Psoas muscle (tissue), 8 donors: ENCODE results near the gene CCNI2. TPM values are rescaled to one million over a fixed set of nuclear protein-coding genes. Genes with fewer than 3 reads are reported as not detected.
"Not testable (repeated sequence)": the region's sequence is repeated elsewhere in the genome, so short reads cannot be mapped to it uniquely, and the experiment has no call there.

Experiments
- ATAC-seq, 4 donors: fragments of 200-7000 bp; cut with Tn5 transposase; one replicate each; pipeline ENCODE4 v1.9.1; 2020; ENCODE audit warnings: moderate library complexity in 3 of 4, mild to moderate bottlenecking in 2 of 4
- DNase-seq, 2 donors: peaks; one replicate each; pipeline ENCODE4 v3.0.0-alpha.2; 2020
- H3K27ac ChIP-seq: fragments of 200-600 bp; one replicate; pipeline ENCODE4 v1.8.0; 2022
- H3K27me3 ChIP-seq, 3 donors: fragments of 200-600 bp in 1 of 3; one replicate each; pipeline versions ENCODE4 v1.6.1 to v1.8.0; 2013 to 2022; ENCODE audit warnings: low read length in 2 of 3, mild to moderate bottlenecking in 2 of 3, moderate library complexity in 1 of 3; ENCODE audit not compliant: insufficient read depth in 3 of 3
- H3K36me3 ChIP-seq, 2 donors: fragments of 200-600 bp in 1 of 2; one replicate each; pipeline versions ENCODE4 v1.6.1 to v1.8.0; 2013 to 2022; ENCODE audit warnings: low read depth in 1 of 2, mild to moderate bottlenecking in 1 of 2, moderate library complexity in 1 of 2; ENCODE audit not compliant: insufficient read depth in 1 of 2
- H3K4me1 ChIP-seq: fragments of 200-600 bp; one replicate; pipeline ENCODE4 v1.8.0; 2022
- H3K4me3 ChIP-seq: fragments of 200-600 bp; one replicate; pipeline ENCODE4 v1.8.0; 2022; ENCODE audit warnings: mild to moderate bottlenecking
- H3K9me3 ChIP-seq: fragments of 200-600 bp; one replicate; pipeline ENCODE4 v1.8.0; 2022
- CTCF ChIP-seq: fragments of 200-600 bp; IDR thresholded peaks from one replicate; pipeline ENCODE4 v1.8.0; 2022; ENCODE audit warnings: antibody characterized with exemption
- WGBS, 3 donors: extraction: QIAGEN DNeasy Blood & Tissue Kit; methylation state at CpG; one replicate each; pipeline versions ENCODE4 v1.1.6 to v1.1.7; 2013; 5-methylcytosine and 5-hydroxymethylcytosine counted together
- intact Hi-C, 2 donors: fragments of 100-400 bp; cut with DNase I; formaldehyde crosslinking; loops; one replicate each; pipeline versions ENCODE4 v1.11.0 to v1.14.2; 2022
- polyA plus RNA-seq, 3 donors: library from polyadenylated mRNA; stranded (reverse); fragments of 200-250 nt; gene quantifications; one replicate each; pipeline ENCODE4 v1.2.3, GENCODE V29; 2013
- total RNA-seq, 4 donors: library from RNA; stranded (reverse); fragmentation: NEBNext Ultra II Directional in 2 of 4; extraction: Animal tissue kit (Norgen Biotek cat#: 25700) in 2 of 4; gene quantifications; one replicate each; pipeline versions ENCODE4 v1.2.1 to v1.2.4, GENCODE V29; 2021 to 2023
- donor health status: healthy with polysubstance abuse.
- donor health status: DM: no; HTN: no; CAD: no; lungs with moderate emphysema.
- donor health status: Bipolar disorder and iron deficiency.
- donor health status: healthy.
- donor health status: DM: yes; HTN: yes; CAD: no.
- donor health status: DM: no; HTN: no; CAD: no.
- donor health status: DM: no; HTN: no; CAD: no.
- donor health status: DM: yes; HTN: yes; CAD: no.

The CCNI2 gene
- total and polyA plus RNA-seq, 7 donors = not detected

DNA sequence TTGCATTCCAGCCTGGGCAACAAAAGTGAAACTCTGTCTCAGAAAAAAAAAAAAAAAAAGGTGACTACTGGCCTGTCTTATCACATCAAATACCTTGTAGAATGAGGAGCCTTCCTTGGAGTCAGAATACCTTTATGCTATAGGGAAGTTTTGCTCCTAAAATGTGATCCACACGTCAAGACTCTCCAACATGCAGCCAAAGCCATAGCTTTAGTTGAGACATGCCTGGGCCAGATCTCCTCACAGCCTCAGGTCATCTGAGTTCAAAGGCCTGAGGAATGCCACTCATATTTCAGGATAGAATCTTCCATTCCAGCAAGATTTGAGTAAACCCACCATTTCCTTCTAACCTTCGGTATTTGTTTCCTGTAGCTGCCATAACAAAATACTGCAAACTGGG, 52.2 kb downstream of the CCNI2 start:
- Histone ChIP-seq H3K36me3 (no peaks in the 10 kb centered on the region), H3K27ac (no peak overlapping the region), H3K27me3 (peaks cover 0 to 4% (median 0%) of the 10 kb centered on the region in 3 donors), H3K4me1 (no peaks in the 10 kb centered on the region), H3K9me3 (no peaks in the 10 kb centered on the region), H3K4me3 (no peak overlapping the region)
- intact Hi-C loops = no loop called here
- DNase-seq = no peak
- 77 to 83% (median 79%) methylated on average over 2 of the region's 2 CpGs for WGBS, 3 donors
- no peak for ATAC-seq
- TF ChIP-seq CTCF = no peak

DNA sequence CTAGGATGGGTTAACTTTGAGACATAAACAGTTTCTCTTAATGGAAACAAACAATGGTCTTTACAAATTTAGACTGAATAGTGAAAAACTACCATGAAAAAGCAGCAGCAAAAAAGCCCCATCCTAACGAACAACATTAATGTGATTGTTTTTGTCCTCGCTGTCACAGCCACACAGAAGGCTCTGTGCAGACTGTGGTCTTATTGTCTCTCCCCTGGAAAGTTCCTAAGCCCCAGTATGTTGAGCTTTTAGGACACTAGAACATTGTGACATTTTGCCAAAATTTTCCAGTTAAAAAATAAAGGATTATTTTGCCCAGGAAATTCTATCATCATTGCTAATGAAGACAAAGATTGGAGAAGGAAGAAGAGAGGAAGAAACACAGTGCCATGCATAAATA, 53.3 kb downstream of the CCNI2 start:
- no peak for TF ChIP-seq CTCF
- DNase-seq = no peak
- Histone ChIP-seq H3K36me3 (no peaks in the 10 kb centered on the region), H3K4me3 (no peak overlapping the region), H3K9me3 (no peaks in the 10 kb centered on the region), H3K4me1 (no peaks in the 10 kb centered on the region), H3K27me3 (peaks cover 0 to 4% (median 0%) of the 10 kb centered on the region in 3 donors), H3K27ac (no peak overlapping the region)
- no peak for ATAC-seq
- 56 to 83% (median 62%) methylated on average over 2 of the region's 2 CpGs for WGBS, 3 donors
- intact Hi-C loops = no loop called here

DNA sequence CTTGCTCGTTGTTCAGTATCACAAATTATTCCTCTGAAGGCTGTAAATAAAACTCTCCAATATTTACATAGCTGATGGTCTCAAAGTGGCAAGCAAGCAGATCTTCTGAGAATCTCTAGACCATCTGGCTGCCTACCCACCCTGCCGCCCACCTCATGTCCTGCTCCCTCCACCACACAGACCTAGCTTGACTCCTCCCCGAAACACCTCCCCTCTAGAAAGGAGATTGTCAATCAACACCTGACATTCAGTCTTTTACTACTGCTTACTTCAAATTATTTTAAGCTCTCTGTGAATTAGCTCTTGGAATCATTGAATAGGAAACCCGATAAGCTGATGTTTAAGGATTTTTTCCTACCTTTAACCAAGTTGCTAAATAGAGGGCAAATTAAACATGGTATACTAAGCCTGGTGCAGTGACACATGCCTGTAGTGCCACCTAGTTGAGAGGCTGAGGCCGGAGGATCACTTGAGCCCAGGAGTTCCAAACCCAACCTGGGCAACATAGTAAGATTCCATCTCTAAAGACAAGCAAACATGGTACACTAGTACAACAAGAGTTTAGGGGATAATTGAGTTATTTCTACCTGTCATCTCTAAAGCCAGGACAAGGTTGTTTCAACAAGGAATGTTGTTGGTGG, 54.9 kb downstream of the CCNI2 start:
- H3K27me3 ChIP-seq = peaks cover 0 to 5% (median 0%) of the 10 kb centered on the region in 3 donors
- ATAC-seq = no peak
- no peaks in the 10 kb centered on the region for H3K4me1 ChIP-seq
- DNase-seq = no peak
- intact Hi-C loops = no loop called here
- 85 to 89% (median 86%) methylated on average over 5 of the region's 5 CpGs for WGBS, 3 donors
- no peak for TF ChIP-seq CTCF
- H3K4me3 ChIP-seq = no peak overlapping the region
- no peak overlapping the region for H3K27ac ChIP-seq
- no peaks in the 10 kb centered on the region for H3K9me3 ChIP-seq
- H3K36me3 ChIP-seq = no peaks in the 10 kb centered on the region

DNA sequence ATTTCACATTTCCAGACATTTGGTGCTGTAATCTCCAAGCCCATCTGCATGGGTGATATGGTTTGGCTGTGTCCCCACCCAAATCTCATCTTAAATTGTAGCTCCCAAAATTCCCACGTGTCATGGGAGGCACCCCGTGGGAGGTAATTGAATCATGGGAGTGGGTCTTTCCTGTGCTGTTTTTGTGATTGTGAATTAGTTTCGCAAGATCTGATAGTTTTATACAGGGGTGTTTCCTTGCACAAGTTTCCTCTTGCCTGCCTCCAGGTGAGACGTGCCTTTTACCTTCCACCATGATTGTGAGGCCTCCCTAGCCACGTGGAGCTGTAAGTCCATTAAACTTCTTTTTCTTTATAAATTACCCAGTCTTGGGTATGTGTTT, 55.5 kb downstream of the CCNI2 start:
- WGBS, 3 donors = 78 to 88% (median 80%) methylated on average over 5 of the region's 5 CpGs
- H3K4me3 ChIP-seq, H3K27ac ChIP-seq, H3K27me3 ChIP-seq, H3K9me3 ChIP-seq, H3K4me1 ChIP-seq, ATAC-seq, intact Hi-C loops, DNase-seq, H3K36me3 ChIP-seq: not testable (repeated sequence)

Other genes with a start within 250 kb of the CCNI2 start
- not detected for gene IL5, start 203.9 kb upstream of the CCNI2 start, total RNA-seq
- not detected for gene IL5, start 203.9 kb upstream of the CCNI2 start, polyA plus RNA-seq
- gene RAD50, start 190.4 kb upstream of the CCNI2 start, total RNA-seq = 10 to 100 TPM; 28.5 to 35.9 (median 30.1) TPM
- gene RAD50, start 190.4 kb upstream of the CCNI2 start, polyA plus RNA-seq = 10 to 100 TPM in 1 of 3 donors, 1 to 10 TPM in 2; 6.8 to 22.1 (median 9.9) TPM
- gene IL13, start 89.3 kb upstream of the CCNI2 start, total RNA-seq = not detected
- gene IL13, start 89.3 kb upstream of the CCNI2 start, polyA plus RNA-seq = not detected
- not detected for gene IL4, start 73.4 kb upstream of the CCNI2 start, total RNA-seq
- gene IL4, start 73.4 kb upstream of the CCNI2 start, polyA plus RNA-seq = not detected
- 1 to 10 TPM; 3.6 to 5.8 (median 4.8) TPM for gene KIF3A, start 9.9 kb upstream of the CCNI2 start, total RNA-seq
- gene KIF3A, start 9.9 kb upstream of the CCNI2 start, polyA plus RNA-seq = 1 to 10 TPM; 2.5 to 8.0 (median 2.9) TPM
- 10 to 100 TPM in 1 of 4 donors, 1 to 10 TPM in 3; 9.2 to 13.1 (median 9.6) TPM for gene SEPTIN8, start 29.8 kb downstream of the CCNI2 start, total RNA-seq
- gene SEPTIN8, start 29.8 kb downstream of the CCNI2 start, polyA plus RNA-seq = 1 to 10 TPM; 3.8 to 5.7 (median 4.4) TPM
- gene SOWAHA, start 65.9 kb downstream of the CCNI2 start, total RNA-seq = not detected
- under 1 TPM in 2 of 3 donors, not detected in 1; 0.01 to 0.06 TPM for gene SOWAHA, start 65.9 kb downstream of the CCNI2 start, polyA plus RNA-seq
- gene SHROOM1, start 83.2 kb downstream of the CCNI2 start, total RNA-seq = 1 to 10 TPM; 1.5 to 2.3 (median 1.9) TPM
- gene SHROOM1, start 83.2 kb downstream of the CCNI2 start, polyA plus RNA-seq = 1 to 10 TPM in 2 of 3 donors, under 1 TPM in 1; 0.66 to 1.5 (median 1.1) TPM
- 1 to 10 TPM in 1 of 4 donors, under 1 TPM in 3; 0.57 to 1.2 (median 0.78) TPM for gene GDF9, start 119.0 kb downstream of the CCNI2 start, total RNA-seq
- gene GDF9, start 119.0 kb downstream of the CCNI2 start, polyA plus RNA-seq = 1 to 10 TPM in 1 of 3 donors, under 1 TPM in 2; 0.07 to 1.2 (median 0.17) TPM
- 100 to 1,000 TPM; 696 to 985 (median 915) TPM for gene UQCRQ, start 119.2 kb downstream of the CCNI2 start, total RNA-seq
- 100 to 1,000 TPM; 649 to 919 (median 760) TPM for gene UQCRQ, start 119.2 kb downstream of the CCNI2 start, polyA plus RNA-seq
- 1 to 10 TPM in 1 of 4 donors, under 1 TPM in 3; 0.51 to 1.1 (median 0.76) TPM for gene LEAP2, start 126.2 kb downstream of the CCNI2 start, total RNA-seq
- gene LEAP2, start 126.2 kb downstream of the CCNI2 start, polyA plus RNA-seq = 1 to 10 TPM in 2 of 3 donors, under 1 TPM in 1; 0.70 to 2.7 (median 2.4) TPM
- 10 to 100 TPM; 49.6 to 68.2 (median 58.9) TPM for gene AFF4, start 216.2 kb downstream of the CCNI2 start, total RNA-seq
- gene AFF4, start 216.2 kb downstream of the CCNI2 start, polyA plus RNA-seq = 10 to 100 TPM in 2 of 3 donors, 1 to 10 TPM in 1; 9.7 to 23.3 (median 10.0) TPM